Measurements from ENCODE around the gene ZFYVE28.

Gene ZFYVE28

DNA sequence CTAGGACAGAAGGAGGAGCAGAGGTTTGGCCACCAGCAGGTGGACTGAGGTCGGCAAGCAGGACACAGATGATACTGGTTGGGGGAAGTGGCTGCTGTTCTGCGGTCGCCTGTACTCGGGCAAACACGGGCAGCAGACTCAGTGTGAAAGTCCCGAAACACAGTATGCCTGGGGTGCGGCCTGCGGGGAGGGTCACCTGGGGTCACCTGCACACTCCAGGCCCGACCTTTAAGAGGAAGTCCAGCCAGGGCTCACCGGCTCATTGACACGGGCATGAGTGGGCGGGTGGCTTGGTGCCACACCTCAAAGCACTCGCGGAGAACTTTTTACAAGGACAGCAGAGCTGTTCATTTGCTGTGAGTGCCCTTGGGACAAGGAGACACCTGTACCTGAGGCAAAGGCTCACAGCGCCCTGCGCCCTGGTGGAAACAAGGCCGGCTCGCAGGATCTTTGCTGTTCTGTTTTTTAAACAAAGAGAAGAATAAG lies 85.0 kb downstream of the ZFYVE28 start:
- no peak for DNase-seq (ENCODE audit: low read depth, low spot score)
- H3K4me3 ChIP-seq (ENCODE audit: low read depth, low read length), result no peak overlapping the region
- in situ Hi-C loops (cut with HindIII; ENCODE audit: low sequenced_read_pairs), result no loop called here
- no peak for TF ChIP-seq CTCF (IDR thresholded peaks at IDR 0.05; ENCODE audit: low read depth, low read length)

- DNase-seq (ENCODE audit: low read depth, low spot score), result no peak
- in situ Hi-C loops (cut with HindIII; ENCODE audit: low sequenced_read_pairs), result no loop called here
Observed at GRCh38 chr4:2332976-2333319, 85.5 kb downstream of the ZFYVE28 start.

GRCh38 chr4:2332201-2332975 lies 86.1 kb downstream of the ZFYVE28 start:
- in situ Hi-C loops (cut with HindIII; ENCODE audit: low sequenced_read_pairs), result no loop called here
- no peak for DNase-seq (ENCODE audit: low read depth, low spot score)
- H3K4me3 ChIP-seq (ENCODE audit: low read depth, low read length), result no peak overlapping the region
- TF ChIP-seq CTCF (IDR thresholded peaks at IDR 0.05; ENCODE audit: low read depth, low read length), result no peak

More at GRCh38 chr4:2332976-2333319, 85.5 kb downstream of the ZFYVE28 start:
- H3K4me3 ChIP-seq (ENCODE audit: low read depth, low read length), result no peak overlapping the region
- TF ChIP-seq CTCF (IDR thresholded peaks at IDR 0.05; ENCODE audit: low read depth, low read length), result no peak

DNA sequence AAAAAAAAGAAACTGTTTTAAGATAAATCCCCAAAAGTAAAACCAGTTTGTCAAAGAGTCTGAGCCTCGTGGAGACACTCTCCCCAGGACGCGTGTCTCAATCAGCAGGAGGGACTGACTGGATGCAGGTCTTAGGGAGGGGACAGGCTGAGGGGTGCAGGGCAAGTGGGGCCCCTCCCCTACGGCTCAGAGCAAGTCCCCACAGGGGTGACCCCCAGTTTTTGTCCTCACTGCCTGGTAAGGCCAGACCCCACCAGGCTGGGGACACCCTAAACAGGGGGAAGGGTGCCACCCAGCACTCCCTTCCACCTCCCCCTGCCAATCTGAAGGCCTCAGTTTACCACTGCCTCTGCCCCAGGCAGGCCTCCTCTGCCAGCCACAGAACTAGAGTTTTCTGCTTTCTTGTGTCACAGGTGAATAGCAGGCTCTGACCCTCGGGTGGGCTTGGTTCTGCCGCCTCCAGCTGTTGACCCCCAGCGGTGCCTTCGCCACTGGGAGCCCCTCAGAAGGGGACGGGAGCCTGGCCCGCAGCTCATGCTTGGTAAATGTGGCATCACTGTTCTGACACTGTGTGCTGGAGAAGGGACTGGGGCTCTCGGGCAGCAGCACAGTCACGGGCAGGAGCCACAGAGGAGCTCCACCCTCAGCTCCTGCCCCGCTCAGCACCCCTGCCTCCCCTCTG lies 86.8 kb downstream of the ZFYVE28 start:
- in situ Hi-C loops (cut with HindIII; ENCODE audit: low sequenced_read_pairs), result no loop called here
- no peak for TF ChIP-seq CTCF (IDR thresholded peaks at IDR 0.05; ENCODE audit: low read depth, low read length)
- no peak for DNase-seq (ENCODE audit: low read depth, low spot score)
- no peak overlapping the region for H3K4me3 ChIP-seq (ENCODE audit: low read depth, low read length)

DNA sequence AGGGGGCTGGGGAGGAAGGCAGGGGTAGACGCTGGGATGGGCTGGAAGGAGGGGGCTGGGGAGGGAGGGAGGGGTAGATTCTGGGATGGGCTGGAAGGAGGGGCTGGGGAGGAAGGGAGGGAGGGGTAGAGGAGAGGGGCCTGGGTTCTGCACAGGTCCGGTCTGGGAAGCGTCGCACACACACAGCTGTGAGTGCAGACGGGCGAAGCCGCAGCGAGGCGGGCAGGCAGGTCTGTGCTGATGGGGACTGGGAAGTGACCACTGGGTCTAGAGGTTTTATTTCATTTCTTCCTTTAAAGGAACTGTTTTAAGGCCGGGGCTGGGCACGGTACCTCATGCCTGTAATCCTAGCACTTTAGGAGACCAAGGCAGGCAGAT lies 87.4 kb downstream of the ZFYVE28 start:
- TF ChIP-seq CTCF (IDR thresholded peaks at IDR 0.05; ENCODE audit: low read depth, low read length), result no peak

GRCh38 chr4:2330091-2331042 lies 88.1 kb downstream of the ZFYVE28 start:
- peak; percentile 90 for DNase-seq (ENCODE audit: low read depth, low spot score)
- no peak overlapping the region for H3K4me3 ChIP-seq (ENCODE audit: low read depth, low read length)
- in situ Hi-C loops (cut with HindIII; ENCODE audit: low sequenced_read_pairs), result no loop called here
- TF ChIP-seq CTCF (IDR thresholded peaks at IDR 0.05; ENCODE audit: low read depth, low read length), result peak; percentile 14

More for the DNA sequence above, 87.4 kb downstream of the ZFYVE28 start:
- H3K4me3 ChIP-seq (ENCODE audit: low read depth, low read length), result no peak overlapping the region
- in situ Hi-C loops (cut with HindIII; ENCODE audit: low sequenced_read_pairs), result no loop called here
- no peak for DNase-seq (ENCODE audit: low read depth, low spot score)
